Skeletal muscle tissue (tissue), 4 donors: Measurements from ENCODE around the gene TCP11L1. TPM values are rescaled to one million over a fixed set of nuclear protein-coding genes. Genes with fewer than 3 reads are reported as not detected.
"Not testable (repeated sequence)": the region's sequence is repeated elsewhere in the genome, so short reads cannot be mapped to it uniquely, and the experiment has no call there.

Experiments used
- H3K27ac ChIP-seq: one replicate; pipeline ENCODE4 v1.7.0; 2013; ENCODE audit warnings: mild to moderate bottlenecking, low read depth, low read length, inconsistent platforms
- H3K27me3 ChIP-seq, 3 donors: one replicate each; pipeline ENCODE4 v1.7.0; 2013; ENCODE audit warnings: low read length in 3 of 3; ENCODE audit not compliant: control insufficient read depth in 3 of 3, insufficient read depth in 3 of 3
- H3K36me3 ChIP-seq, 3 donors: one replicate each; pipeline ENCODE4 v1.7.0; 2013; ENCODE audit warnings: low read length in 3 of 3; ENCODE audit not compliant: control insufficient read depth in 3 of 3, insufficient read depth in 3 of 3
- H3K4me1 ChIP-seq, 3 donors: one replicate each; pipeline ENCODE4 v1.7.0; 2013; ENCODE audit warnings: low read length in 3 of 3, mild to moderate bottlenecking in 3 of 3; ENCODE audit not compliant: control insufficient read depth in 3 of 3, insufficient read depth in 3 of 3
- H3K4me3 ChIP-seq, 3 donors: one replicate each; pipeline ENCODE4 v1.7.0; 2013; ENCODE audit warnings: low read length in 3 of 3
- H3K9ac ChIP-seq, 3 donors: one replicate each; pipeline ENCODE4 v1.7.0; 2013; ENCODE audit warnings: low read length in 3 of 3, mild to moderate bottlenecking in 3 of 3, moderate library complexity in 2 of 3, low read depth in 1 of 3
- H3K9me3 ChIP-seq, 3 donors: one replicate each; pipeline ENCODE4 v1.7.0; 2013; ENCODE audit warnings: low read length in 3 of 3; ENCODE audit not compliant: control insufficient read depth in 3 of 3
- total RNA-seq: library from RNA; depleted of rRNA; stranded (reverse); fragments of >200 nt; gene quantifications from one replicate; pipeline ENCODE4 v1.2.3, GENCODE V29; 2014
- donor health status: Osteomylitis.

Gene TCP11L1
- total RNA-seq, 1 donor from 2014 or later = 11.5 TPM

DNA sequence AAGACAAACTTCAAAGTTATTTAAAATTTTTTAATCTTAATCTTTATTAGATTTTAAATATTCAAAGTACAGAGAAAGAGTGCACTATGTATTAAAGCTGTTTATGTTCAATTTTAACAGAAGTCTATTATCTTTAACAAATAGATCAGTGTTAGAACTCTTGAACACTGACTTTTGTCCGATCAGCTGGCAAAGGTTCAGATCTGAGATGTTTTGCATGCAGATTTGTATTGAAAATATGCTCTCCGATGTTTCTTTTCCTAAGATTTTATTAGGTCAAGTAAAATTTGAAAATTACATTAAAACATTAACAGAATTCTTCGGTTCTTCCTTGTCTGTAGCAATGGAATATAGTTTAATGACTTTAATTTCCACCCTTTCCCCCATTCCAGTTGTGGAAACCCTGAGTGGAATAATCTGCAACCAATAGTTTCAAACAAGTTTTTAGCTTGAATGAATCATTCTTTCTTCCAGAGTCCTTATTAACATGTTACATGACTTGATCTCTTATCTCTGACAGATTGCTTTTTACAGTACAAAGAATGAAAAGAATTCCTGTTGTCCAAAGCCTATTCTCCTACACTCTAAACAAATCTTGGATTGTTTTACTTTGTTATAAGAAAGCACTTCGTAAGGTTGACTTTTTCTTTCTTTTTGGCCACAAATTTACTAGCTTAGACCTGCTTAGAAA, 11.4 kb upstream of the TCP11L1 start:
- Histone ChIP-seq H3K36me3 (peaks cover 0 to 3% (median 0%) of the 10 kb centered on the region in 3 donors), H3K9ac (no peak overlapping the region), H3K27me3 (no peaks in the 10 kb centered on the region), H3K27ac (no peak overlapping the region), H3K4me3 (no peak overlapping the region), H3K4me1 (no peaks in the 10 kb centered on the region), H3K9me3 (no peaks in the 10 kb centered on the region)

DNA sequence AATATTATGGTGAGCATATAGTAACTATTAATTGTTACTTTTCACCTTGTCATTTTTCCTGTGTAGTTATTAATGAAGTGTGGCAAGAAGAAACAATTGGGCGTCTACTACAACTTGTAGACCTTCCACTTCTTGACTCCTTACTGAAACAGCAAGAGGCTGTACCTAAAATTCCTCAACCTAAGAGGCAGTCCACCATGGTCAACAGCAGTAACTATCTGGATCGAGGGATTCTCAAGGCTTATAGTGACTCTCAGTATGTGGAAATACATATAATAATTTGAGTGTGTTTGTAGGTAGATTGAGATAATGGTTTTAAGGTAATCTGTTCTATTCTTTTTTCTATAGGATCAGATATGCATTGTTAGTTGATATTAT, 10.8 kb upstream of the TCP11L1 start:
- Histone ChIP-seq H3K27ac (no peak overlapping the region), H3K36me3 (peaks cover 0 to 3% (median 0%) of the 10 kb centered on the region in 3 donors), H3K9me3 (no peaks in the 10 kb centered on the region), H3K27me3 (no peaks in the 10 kb centered on the region), H3K4me1 (no peaks in the 10 kb centered on the region), H3K9ac (no peak overlapping the region), H3K4me3 (no peak overlapping the region)

DNA sequence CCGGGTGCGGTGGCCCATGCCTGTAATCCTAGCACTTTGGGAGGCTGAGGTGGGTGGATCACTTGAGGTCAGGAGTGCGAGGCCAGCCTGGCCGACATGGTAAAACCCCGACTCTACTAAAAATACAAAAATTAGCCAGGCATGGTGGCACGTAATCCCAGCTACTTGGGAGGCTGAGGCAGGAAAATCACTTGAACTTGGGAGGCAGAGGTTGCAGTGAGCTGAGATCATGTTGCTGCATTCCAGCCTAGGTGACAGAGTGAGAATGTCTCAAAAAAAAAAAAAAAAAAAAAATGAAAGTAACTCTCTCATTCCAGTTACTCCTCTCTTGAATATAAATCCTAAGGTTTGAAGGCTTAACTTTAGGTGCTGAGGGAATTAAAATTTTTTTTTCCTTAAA, 10.2 kb upstream of the TCP11L1 start:
- not testable (repeated sequence) for H3K9ac ChIP-seq, H3K36me3 ChIP-seq, H3K27ac ChIP-seq, H3K9me3 ChIP-seq, H3K4me3 ChIP-seq, H3K27me3 ChIP-seq, H3K4me1 ChIP-seq

DNA sequence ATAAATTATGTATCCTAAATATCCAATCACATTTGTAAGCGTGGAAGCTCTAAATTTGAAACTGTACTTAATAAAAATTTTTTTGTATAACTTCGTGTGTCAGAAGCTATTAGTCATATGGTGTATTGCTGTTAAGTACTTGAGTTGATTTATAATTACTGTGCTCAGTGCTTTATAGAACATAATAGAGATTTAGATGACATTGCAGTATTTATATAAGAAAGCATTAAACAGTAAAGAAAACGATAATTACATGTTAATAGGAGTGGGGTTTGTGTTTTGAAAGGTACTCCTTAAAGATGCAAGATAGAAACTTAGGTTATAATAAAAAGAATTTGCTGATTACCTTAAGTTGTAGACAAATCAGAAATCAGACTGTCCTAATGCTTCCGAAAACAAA, 5.9 kb upstream of the TCP11L1 start:
- Histone ChIP-seq H3K27me3 (no peaks in the 10 kb centered on the region), H3K9me3 (no peaks in the 10 kb centered on the region), H3K36me3 (peaks cover 0 to 3% (median 0%) of the 10 kb centered on the region in 3 donors), H3K9ac (no peak overlapping the region), H3K27ac (no peak overlapping the region), H3K4me3 (no peak overlapping the region), H3K4me1 (no peaks in the 10 kb centered on the region)

DNA sequence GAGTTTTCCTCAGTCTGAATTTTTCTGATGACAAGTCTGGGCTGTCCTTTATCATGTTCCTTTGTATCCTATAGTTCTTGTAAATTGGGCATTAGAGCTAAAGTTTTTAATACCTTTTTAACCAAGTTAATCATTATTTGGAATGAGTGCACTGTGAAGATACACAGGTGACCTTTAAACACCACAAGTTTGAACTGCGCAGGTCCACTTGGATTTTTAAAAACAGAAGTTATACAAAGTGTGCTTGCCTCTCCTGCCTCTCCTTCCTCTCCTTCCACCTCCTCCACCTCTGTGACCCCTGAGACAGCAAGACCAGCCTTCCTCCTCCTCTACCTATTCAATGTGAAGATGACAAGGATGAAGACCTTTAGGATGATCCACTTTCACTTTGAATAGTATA, 4.4 kb upstream of the TCP11L1 start:
- Histone ChIP-seq H3K27me3 (no peaks in the 10 kb centered on the region), H3K4me1 (no peaks in the 10 kb centered on the region), H3K4me3 (no peak overlapping the region), H3K27ac (no peak overlapping the region), H3K9me3 (no peaks in the 10 kb centered on the region), H3K36me3 (peaks cover 0 to 3% (median 0%) of the 10 kb centered on the region in 3 donors), H3K9ac (no peak overlapping the region)

DNA sequence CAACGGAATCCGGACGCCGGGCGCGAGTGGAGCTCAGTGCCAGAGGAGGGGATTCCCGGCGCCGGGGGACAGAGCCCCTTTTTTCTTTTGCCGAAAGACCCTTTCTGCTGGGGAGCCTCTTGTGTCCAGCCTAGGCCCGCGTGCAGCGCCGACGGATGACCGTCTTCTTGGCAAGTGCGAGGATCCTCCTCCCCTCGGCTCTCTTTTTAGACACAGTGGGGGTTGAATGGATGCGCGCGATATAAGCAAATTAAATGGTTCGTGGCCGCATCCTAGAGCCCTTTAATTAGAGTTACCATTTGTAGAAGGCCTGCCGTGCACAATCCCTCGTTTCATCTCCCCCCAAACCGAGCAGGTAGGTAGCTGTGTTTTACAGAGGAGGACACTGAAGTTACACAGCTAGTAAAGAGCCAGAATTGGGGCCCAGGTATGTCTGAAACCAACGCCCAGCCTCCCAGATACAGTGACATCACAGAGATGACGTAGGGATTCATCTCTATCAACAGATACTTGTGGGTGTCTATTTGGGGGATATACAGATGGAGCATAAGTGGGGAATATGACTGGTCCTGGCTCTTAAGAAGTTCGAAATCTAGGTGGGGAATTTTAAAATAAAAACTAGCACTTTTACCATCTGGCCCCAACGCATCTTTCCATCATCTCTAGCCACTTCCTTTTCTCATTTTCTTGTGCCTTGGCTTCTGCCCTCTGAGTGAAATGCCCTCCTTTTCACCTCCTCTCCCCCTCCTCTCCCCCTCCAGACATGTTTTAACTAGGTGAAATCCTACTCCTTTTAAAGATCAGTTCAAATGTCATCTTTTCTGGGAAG, 875 bp downstream of the TCP11L1 start:
- Histone ChIP-seq H3K4me3 (peak overlapping the region; percentile 85 to 97 (median 97)), H3K9me3 (no peaks in the 10 kb centered on the region), H3K9ac (peak overlapping the region; percentile 75 to 96 (median 91)), H3K36me3 (peaks cover 0 to 8% (median 0%) of the 10 kb centered on the region in 3 donors), H3K4me1 (peaks cover 7 to 10% (median 8%) of the 10 kb centered on the region in 3 donors), H3K27me3 (no peaks in the 10 kb centered on the region), H3K27ac (peak overlapping the region; percentile 97)

DNA sequence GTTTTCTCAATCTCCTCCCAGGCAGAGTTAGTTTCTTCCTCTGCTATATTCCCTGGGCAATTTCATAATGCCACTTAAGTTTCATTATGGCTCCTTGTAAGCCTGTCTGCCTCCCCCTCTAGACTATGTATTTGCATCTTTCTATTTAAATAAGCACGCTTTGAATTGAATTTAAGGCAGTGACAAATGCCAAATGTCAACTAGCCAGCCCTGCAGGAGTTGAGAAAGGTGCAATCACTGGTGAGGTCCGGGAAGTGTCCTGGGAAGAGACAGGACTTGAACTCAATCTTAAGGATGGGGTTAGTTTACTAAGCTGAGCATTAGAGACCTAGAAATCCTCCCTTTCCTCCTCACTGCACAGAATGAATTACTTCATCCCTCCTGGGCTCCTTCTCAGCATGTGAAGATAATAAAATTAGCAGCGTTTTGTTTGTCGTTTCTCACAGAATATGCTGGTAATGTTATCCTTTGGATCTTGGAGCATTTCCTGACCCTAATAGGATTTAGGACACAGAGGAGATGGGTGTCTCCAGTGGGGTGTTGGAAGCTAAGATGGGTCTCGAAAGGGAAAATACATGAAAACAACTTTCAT, 1.6 kb downstream of the TCP11L1 start:
- Histone ChIP-seq H3K27me3 (no peaks in the 10 kb centered on the region), H3K4me1 (peaks cover 7 to 10% (median 8%) of the 10 kb centered on the region in 3 donors), H3K9ac (peak overlapping the region in 1 of 3 donors; percentile 36), H3K27ac (no peak overlapping the region), H3K9me3 (no peaks in the 10 kb centered on the region), H3K36me3 (peaks cover 0 to 10% (median 0%) of the 10 kb centered on the region in 3 donors), H3K4me3 (peak overlapping the region in 2 of 3 donors; percentile 34 to 97)

DNA sequence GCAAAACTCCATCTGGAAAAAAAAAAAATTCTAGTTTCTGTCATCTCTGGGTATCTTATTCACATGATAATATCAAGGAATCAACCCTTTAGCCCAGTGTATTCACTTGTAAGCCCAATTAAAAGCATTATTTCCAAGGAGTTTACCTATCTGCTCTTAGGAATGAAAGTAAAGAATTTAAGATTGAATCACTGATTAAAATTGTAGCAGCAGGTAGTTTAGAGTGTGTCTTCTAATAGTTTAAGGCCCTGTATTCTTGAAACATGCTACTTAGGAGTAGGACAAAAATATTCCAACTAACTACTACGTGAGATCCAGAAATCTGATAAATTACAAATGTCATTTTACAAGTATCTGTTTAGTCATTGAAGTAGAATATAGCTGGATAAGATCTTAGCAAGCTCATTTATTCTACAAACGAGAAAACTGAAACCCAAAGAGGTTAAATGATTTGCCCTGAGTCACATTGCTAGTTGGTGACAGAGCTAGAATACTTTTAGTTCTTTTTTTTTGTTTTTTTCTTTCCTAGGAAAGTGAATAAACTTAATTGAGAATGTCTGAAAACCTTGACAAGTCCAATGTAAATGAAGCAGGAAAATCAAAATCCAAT, 4.0 kb downstream of the TCP11L1 start:
- Histone ChIP-seq H3K27me3 (no peaks in the 10 kb centered on the region), H3K4me3 (no peak overlapping the region), H3K36me3 (peaks cover 0 to 12% (median 2%) of the 10 kb centered on the region in 3 donors), H3K27ac (no peak overlapping the region), H3K4me1 (peaks cover 7 to 10% (median 8%) of the 10 kb centered on the region in 3 donors), H3K9me3 (no peaks in the 10 kb centered on the region), H3K9ac (no peak overlapping the region)

DNA sequence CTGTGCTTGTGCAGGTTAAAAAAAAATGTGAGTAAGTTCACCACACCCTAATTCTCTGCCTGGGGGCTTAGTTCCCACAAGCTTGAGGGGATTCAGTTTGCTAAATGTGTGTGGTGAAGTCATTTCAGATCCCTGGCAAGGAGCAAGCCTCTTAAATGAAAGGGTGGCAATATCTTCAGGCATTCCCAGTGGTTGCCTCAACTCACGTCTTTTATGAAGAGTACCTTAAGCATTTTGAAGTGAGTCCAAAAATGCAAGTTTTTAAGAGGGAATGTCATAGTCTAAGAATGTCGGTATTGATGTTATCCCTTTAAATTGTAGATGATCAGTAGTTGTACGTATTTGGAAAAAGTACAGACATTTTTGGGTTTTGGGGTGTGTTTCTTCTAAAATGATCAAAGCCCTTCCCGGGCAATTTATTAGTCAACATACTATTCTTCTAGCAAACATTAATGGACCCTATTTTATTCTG, 4.9 kb downstream of the TCP11L1 start:
- H3K9me3 ChIP-seq = no peaks in the 10 kb centered on the region
- no peak overlapping the region for H3K4me3 ChIP-seq
- H3K4me1 ChIP-seq = peaks cover 7 to 10% (median 8%) of the 10 kb centered on the region in 3 donors
- H3K9ac ChIP-seq = no peak overlapping the region
- no peaks in the 10 kb centered on the region for H3K27me3 ChIP-seq
- peaks cover 0 to 12% (median 2%) of the 10 kb centered on the region in 3 donors for H3K36me3 ChIP-seq
- H3K27ac ChIP-seq = no peak overlapping the region
